Esophagus (tissue), 2 donors: ENCODE results near the gene MMP1. TPM values are rescaled to one million over a fixed set of nuclear protein-coding genes. Genes with fewer than 3 reads are reported as not detected.

Experiments
- H3K27ac ChIP-seq, 2 donors: one replicate each; pipeline ENCODE4 v1.5.1; 2013; ENCODE audit warnings: low read depth in 2 of 2, mild to moderate bottlenecking in 2 of 2, inconsistent platforms in 1 of 2, low read length in 1 of 2, moderate library complexity in 1 of 2
- H3K27me3 ChIP-seq, 2 donors: one replicate each; pipeline ENCODE4 v1.6.1; 2013; ENCODE audit warnings: low read length in 2 of 2, control low read depth in 1 of 2, mild to moderate bottlenecking in 1 of 2; ENCODE audit not compliant: insufficient read depth in 2 of 2, control insufficient read depth in 1 of 2
- H3K36me3 ChIP-seq, 2 donors: one replicate each; pipeline ENCODE4 v1.6.1; 2013; ENCODE audit warnings: low read length in 1 of 2; ENCODE audit not compliant: control insufficient read depth in 2 of 2, insufficient read depth in 2 of 2
- H3K4me1 ChIP-seq, 2 donors: one replicate each; pipeline ENCODE4 v1.6.1; 2013; ENCODE audit warnings: low read length in 1 of 2; ENCODE audit not compliant: control insufficient read depth in 2 of 2, insufficient read depth in 2 of 2
- H3K4me3 ChIP-seq, 2 donors: one replicate each; pipeline ENCODE4 v1.5.1; 2013; ENCODE audit warnings: low read length in 2 of 2, mild to moderate bottlenecking in 2 of 2, low read depth in 1 of 2, moderate library complexity in 1 of 2
- H3K9me3 ChIP-seq, 2 donors: one replicate each; pipeline ENCODE4 v1.6.1; 2013; ENCODE audit warnings: mild to moderate bottlenecking in 2 of 2, low read depth in 1 of 2, low read length in 1 of 2, moderate library complexity in 1 of 2; ENCODE audit not compliant: control insufficient read depth in 2 of 2, insufficient read depth in 1 of 2
- WGBS, 2 donors: extraction: QIAGEN DNeasy Blood & Tissue Kit; methylation state at CpG; one replicate each; pipeline ENCODE4 v1.1.7; 2013; 5-methylcytosine and 5-hydroxymethylcytosine counted together
- polyA plus RNA-seq, 2 donors: library from polyadenylated mRNA; stranded (reverse); fragments of 200-250 nt; gene quantifications; one replicate each; pipeline ENCODE4 v1.2.3, GENCODE V29; 2013
- donor health status: healthy with polysubstance abuse.
- donor health status: Bipolar disorder and iron deficiency.

Gene MMP1
- polyA plus RNA-seq, 2 donors: 0.24 to 1.3 TPM

DNA sequence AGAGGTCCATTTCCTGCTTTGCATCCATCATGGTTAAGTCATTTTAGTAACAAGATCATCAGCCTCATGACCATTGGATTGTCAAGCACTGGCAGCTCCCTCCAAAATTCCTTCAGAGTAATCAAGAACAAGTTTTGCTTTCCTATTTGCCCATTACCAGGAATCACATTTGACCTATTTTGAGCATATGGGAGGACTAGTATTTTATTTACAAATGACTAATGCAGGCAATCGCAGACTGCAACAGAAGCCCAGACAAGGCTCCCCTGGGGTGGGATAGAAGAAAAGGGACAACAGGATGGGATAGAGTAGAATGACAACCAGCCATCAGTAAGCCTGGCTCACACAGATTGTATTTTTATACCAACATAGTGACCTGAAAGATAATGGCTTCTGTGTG lies 26.6 kb downstream of the MMP1 start:
- Histone ChIP-seq H3K27me3 (no peaks in the 10 kb centered on the region), H3K4me1 (no peaks in the 10 kb centered on the region), H3K27ac (no peak overlapping the region), H3K4me3 (no peak overlapping the region), H3K36me3 (no peaks in the 10 kb centered on the region), H3K9me3 (no peaks in the 10 kb centered on the region)
- 62 to 69% methylated on average over 1 of the region's 1 CpG for WGBS, 2 donors

DNA sequence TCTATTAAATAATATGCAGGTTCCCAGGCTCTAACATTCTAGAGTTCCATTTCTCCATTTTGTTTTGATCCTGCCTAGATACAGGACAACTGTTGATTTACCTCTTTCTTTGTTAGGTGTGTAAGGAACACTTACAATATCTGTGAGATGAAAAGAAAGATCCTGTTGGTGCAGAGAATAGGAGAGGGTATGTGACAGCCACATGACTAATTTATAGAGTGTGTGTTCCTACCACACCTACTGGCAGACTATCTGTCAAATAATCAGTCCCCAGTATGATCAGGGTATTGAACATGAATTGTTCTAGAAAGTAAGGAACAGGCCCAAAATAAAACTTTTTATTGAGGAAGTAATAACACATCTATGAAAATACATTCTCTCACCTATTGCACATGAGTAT lies 27.8 kb downstream of the MMP1 start:
- H3K4me1 ChIP-seq: no peaks in the 10 kb centered on the region
- H3K4me3 ChIP-seq: no peak overlapping the region
- no peaks in the 10 kb centered on the region for H3K36me3 ChIP-seq
- no peak overlapping the region for H3K27ac ChIP-seq
- H3K9me3 ChIP-seq: no peaks in the 10 kb centered on the region
- H3K27me3 ChIP-seq: no peaks in the 10 kb centered on the region

DNA sequence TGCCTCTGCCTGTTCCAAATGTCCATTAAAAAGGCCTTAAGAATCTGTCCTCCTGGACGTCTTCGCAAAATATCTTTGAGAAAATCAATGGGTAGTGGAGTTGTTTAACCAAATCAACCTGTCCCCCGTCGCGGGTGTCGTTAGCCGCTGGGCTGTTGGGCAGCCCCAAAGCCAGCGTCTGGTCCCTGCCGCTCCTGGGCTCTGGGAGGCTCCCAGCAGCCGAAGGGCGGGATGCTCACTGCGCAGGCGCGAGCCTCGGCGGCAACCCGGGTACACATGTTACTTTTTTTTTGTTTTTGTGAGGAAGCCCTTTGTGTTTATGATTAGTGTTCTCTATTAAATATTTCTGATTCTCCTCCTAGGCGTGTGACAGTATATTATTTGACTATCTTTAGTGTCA lies 30.2 kb downstream of the MMP1 start:
- Histone ChIP-seq H3K36me3 (no peaks in the 10 kb centered on the region), H3K4me3 (no peak overlapping the region), H3K27me3 (no peaks in the 10 kb centered on the region), H3K27ac (no peak overlapping the region), H3K9me3 (no peaks in the 10 kb centered on the region), H3K4me1 (no peaks in the 10 kb centered on the region)
- WGBS, 2 donors: 61 to 83% methylated on average over 18 of the region's 18 CpGs

DNA sequence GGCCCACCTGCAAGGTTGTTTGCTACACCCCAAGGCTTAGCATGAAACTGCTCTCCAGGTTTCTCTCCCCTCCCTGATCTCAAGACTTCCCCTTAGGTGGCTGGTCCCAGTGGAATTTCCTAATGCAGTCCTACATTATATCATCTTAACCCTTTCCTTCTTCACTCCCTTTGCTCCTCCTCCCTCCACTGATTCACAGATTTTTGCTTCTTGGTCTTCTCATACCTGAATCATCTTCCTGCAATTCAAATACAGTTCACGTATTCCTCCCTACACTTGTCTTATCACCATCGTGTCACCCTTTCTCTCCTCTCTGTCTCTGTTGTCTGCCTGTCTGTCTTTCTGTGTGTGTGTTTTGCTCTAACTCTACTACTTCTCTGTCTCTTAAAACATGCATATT lies 34.5 kb downstream of the MMP1 start:
- Histone ChIP-seq H3K4me1 (no peaks in the 10 kb centered on the region), H3K27me3 (no peaks in the 10 kb centered on the region), H3K27ac (no peak overlapping the region), H3K9me3 (no peaks in the 10 kb centered on the region), H3K36me3 (no peaks in the 10 kb centered on the region), H3K4me3 (no peak overlapping the region)
- WGBS, 2 donors: 72 to 75% methylated on average over 2 of the region's 2 CpGs

DNA sequence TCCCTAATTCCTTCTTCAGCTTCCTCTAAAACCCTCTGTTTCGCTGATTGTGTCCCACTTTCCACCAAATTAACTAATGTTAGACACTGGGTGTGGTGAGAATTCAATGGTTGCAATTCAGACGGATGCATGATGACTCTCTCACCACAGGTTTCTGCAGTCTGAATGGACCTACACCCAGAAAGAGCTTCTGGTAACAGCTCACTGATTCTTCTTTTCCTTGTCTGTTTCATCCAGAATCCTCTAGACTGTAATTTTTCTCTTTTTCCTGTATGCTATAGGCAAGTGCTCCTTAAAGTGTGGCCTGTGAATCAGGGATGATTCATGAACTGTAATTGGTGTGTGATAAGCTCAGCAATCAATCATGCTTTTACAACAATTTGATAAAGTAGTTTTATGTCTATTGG lies 35.6 kb downstream of the MMP1 start:
- WGBS, 2 donors: 54 to 57% methylated on average over 2 of the region's 2 CpGs

DNA sequence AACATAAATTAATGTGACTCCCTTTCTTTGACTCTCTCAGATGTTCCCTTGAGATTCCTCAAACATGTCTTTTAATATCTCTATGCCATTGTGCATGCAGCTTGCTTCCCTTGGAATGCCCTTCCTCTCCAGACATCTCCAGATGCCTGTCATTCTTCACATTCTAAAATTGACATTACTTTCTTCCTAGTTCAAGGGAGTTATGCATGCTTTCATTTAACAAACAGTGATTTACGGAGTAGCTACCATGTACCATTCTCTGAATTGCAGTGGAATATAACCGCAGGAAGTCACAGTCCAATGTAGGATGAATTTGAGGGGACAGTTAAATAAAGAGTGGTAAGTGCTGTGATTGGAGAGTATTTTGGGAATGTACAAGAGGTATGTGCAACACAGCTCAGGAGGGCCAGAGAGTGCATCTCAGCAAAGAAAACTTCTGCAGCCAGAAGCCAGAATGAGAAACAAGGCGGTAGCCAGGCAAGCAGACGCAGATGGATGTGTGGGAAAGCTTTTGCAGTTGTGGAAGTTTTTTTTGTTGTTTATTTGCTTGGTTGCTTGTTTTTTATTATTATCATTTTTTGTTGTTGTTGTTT lies 36.2 kb downstream of the MMP1 start:
- 88 to 90% methylated on average over 4 of the region's 4 CpGs for WGBS, 2 donors

More for the DNA sequence above, 35.6 kb downstream of the MMP1 start:
- Histone ChIP-seq H3K9me3 (no peaks in the 10 kb centered on the region), H3K27ac (no peak overlapping the region), H3K36me3 (no peaks in the 10 kb centered on the region), H3K27me3 (no peaks in the 10 kb centered on the region), H3K4me3 (no peak overlapping the region), H3K4me1 (no peaks in the 10 kb centered on the region)

DNA sequence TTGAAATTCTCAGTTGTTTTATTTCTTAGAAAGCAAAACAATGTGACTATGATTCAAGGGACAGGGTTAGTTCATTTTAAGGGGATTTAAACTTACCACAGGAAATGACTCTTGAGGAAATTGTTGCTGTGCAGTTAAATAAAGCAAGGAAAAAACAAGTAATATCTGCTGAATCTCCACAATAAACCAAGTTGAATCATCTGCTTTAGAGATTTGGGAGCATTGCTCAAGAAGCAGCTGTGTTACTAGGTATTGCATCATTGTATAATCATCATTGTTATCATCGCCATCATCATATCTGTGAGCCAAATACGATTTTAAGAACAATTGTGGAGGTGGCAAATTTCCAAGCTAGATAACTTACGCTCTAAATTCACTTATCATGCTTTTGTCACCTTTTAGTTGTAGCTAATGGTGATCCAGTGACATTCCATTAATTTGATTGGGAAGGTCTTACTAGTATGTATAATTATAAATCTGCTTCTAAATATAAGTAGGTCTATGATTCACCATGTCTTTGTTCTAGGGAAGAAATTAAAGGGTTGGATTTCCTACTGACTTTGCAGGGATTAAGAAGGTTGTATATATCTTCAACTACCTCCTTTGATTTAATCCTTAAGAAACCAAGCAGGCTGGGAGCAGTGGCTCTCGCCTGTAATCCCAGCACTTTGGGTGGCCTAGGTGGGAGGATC lies 37.5 kb downstream of the MMP1 start:
- Histone ChIP-seq H3K9me3 (no peaks in the 10 kb centered on the region), H3K36me3 (no peaks in the 10 kb centered on the region), H3K27ac (no peak overlapping the region), H3K4me1 (no peaks in the 10 kb centered on the region), H3K27me3 (no peaks in the 10 kb centered on the region), H3K4me3 (no peak overlapping the region)
- WGBS, 2 donors: 20 to 30% methylated on average over 4 of the region's 4 CpGs

More for the DNA sequence above, 36.2 kb downstream of the MMP1 start:
- Histone ChIP-seq H3K4me1 (no peaks in the 10 kb centered on the region), H3K9me3 (no peaks in the 10 kb centered on the region), H3K4me3 (no peak overlapping the region), H3K36me3 (no peaks in the 10 kb centered on the region), H3K27ac (no peak overlapping the region), H3K27me3 (no peaks in the 10 kb centered on the region)

DNA sequence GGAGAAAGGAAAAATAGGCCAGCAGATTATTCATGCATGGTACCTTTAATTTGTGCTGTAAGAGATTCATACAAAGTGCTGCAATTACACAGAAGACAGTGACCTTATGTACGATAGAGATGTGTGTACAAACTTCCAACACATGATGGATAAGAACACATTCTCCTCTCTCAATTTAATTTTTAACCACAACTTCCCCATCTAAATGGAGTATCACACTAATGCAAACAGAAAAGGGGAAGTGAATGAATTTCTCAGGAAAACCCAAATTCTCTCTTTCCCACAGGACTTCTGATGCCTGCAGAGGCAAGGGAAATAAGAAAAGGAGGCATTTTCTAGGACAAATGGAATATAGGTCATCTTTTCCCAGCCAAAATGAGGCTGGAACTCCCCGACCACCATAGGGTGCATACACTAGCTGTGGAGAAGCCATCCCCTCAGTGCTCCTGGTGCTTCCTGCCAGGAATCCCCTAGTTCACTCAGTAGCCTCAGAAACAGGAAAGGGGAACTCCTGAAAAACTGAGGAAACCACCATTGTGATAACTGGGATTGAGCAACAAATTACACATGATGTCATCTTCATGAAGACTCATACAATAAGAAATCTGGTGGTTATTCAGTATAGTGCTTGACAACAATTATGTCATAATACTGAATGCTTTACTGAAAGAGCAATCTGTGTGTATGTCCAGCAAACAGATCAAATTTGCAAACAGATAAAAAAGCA lies 40.0 kb downstream of the MMP1 start:
- H3K4me3 ChIP-seq: no peak overlapping the region
- no peaks in the 10 kb centered on the region for H3K9me3 ChIP-seq
- H3K4me1 ChIP-seq: no peaks in the 10 kb centered on the region
- no peaks in the 10 kb centered on the region for H3K36me3 ChIP-seq
- H3K27ac ChIP-seq: no peak overlapping the region
- no peaks in the 10 kb centered on the region for H3K27me3 ChIP-seq
- 50 to 67% methylated on average over 2 of the region's 2 CpGs for WGBS, 2 donors

DNA sequence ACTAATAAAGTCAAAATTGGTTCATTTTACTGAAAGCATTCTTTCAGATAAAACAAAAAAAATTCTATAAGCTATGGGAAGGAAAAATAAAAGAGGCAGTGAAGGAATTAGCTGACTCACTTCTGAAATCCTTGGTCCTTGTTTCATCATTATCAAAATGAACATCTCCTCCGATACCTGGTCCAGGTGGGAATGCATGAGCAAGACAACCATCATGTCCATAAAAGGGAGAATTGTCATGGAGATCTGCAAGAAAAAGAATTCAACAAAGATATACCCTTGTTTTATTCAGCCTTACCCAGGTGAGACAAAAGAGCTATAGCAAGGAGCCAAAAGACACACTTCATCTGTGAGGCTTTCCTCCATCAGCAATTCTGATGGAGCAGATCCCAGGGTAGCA lies 44.7 kb downstream of the MMP1 start:
- Histone ChIP-seq H3K27me3 (no peaks in the 10 kb centered on the region), H3K27ac (no peak overlapping the region), H3K36me3 (no peaks in the 10 kb centered on the region), H3K4me1 (no peaks in the 10 kb centered on the region), H3K9me3 (no peaks in the 10 kb centered on the region), H3K4me3 (no peak overlapping the region)
- 89 to 90% methylated on average over 1 of the region's 1 CpG for WGBS, 2 donors

DNA sequence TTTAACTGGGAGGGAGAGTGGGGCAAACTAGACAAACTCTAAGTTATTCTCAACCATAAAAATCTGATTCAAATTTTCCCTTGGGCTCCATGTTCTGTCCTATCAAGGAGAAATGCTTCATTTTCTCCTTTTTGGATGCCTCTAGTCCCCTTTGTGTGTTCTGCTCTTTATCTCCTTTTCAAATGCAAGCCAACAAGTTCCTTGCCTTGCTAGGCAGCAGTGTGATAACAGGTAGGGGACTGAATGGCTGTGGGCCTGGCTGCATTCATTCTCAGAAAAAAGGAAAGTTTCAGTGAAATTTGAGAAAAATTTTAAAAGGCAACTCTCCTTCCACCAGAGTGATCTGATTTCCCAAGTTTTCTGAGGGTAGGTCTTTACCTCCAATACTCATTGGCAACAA lies 46.3 kb downstream of the MMP1 start:
- no peak overlapping the region for H3K27ac ChIP-seq
- H3K4me1 ChIP-seq: no peaks in the 10 kb centered on the region
- H3K36me3 ChIP-seq: no peaks in the 10 kb centered on the region
- H3K9me3 ChIP-seq: no peaks in the 10 kb centered on the region
- no peaks in the 10 kb centered on the region for H3K27me3 ChIP-seq
- H3K4me3 ChIP-seq: no peak overlapping the region
